ENCODE measurements around the gene LRRC4C.

LRRC4C gene

DNA sequence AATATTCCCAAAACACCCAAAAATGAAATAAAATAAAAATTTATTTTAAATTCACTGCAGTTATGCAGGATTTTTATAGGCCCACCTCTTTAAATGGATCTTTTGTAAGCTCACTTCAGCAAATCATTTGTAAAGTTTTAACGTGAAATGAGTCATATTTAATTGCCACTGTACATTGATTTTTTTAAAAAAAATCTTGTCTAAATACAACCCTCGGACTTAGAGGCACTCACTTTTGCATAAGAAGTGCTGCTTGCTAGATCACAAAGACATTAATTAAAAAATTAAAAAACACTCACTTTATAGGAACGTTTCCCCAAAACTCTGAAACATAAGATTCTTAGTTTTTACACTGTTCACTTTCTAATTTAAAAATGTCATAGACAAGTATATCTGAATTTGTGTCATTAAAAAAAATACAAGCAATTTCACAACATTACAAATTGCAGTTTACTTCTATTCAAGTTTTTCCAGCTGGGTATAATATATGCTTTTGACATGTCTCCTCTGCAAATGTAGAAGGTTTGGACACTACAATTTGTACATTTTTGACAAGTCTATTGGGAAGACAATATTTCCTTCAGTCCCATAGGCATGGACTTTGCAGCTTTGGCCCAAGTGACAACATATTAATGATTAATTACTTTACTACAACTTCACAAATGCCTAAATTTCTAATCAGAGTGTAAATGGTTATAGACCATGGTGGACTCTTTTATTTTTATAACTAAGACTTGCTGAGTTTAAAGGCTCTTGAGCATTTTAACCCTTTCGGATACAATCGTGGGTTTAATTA is 1088.4 kb downstream of the LRRC4C start:
- no peak for DNase-seq (ENCODE audit: low read depth)

DNA sequence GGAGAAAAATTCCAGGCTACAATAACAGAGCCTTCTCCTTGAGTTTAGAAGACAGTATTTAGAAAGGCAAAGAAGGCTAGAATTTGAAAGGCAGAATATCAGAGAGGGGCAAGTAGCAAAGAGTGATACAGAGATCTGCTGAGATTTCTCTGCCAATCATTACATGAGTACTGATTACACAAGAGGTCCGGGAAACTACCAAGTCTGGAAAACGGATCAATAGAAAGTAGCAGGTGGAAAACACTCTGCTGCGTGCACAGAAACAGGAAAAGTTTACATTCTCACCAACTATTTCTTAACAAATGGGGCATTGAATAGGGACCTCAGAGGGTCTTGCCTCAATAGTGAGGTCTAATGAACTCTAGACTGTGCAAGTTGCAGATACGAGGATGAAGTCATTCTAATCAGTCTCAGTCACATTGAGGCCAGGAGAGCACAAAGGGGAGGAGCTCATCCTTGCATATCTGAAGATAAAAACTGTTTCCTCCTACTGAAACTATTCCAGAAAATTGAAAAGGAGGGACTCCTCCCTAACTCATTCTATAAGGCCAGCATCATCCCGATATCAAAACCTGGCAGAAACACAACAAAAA is 1099.2 kb downstream of the LRRC4C start:
- no peak for DNase-seq (ENCODE audit: low read depth)

DNA sequence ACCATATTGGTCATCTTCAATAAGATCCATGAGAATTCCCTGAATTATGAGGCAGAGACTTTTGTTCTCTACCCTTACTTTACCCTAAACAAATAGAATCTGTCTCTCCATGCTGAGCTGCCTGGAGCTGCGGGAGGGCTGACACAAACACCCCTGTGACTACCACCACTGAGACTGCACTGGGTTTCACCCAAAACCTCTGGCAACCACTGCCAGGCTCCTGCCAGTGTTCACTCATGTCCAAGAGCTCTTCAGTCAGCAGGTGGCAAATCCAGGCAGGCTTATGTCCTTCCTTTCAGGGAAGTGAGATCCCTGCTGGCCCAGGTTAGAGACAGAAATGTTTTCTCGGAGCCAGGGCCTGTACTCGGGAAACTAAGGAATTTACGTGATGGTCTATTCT is 1105.3 kb downstream of the LRRC4C start:
- DNase-seq (ENCODE audit: low read depth): no peak

DNA sequence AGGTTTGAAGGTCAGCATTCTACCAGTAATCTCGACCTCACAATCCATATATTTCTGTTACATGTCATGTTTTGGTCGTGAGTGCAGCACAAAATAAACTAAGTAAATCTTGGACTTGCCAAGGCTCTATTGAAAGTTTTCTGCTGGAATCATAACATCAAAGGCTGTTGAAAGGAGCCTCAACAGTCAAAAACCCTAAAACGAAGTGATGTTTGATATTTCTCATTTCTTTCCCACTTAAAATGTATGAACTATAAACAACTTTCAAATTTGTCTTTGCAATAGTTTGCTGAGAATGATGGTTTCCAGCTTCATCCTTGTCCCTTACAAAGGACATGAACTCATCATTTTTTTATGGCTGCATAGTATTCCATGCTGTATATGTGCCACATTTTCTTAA is 1118.5 kb downstream of the LRRC4C start:
- no peak for DNase-seq (ENCODE audit: low read depth)

DNA sequence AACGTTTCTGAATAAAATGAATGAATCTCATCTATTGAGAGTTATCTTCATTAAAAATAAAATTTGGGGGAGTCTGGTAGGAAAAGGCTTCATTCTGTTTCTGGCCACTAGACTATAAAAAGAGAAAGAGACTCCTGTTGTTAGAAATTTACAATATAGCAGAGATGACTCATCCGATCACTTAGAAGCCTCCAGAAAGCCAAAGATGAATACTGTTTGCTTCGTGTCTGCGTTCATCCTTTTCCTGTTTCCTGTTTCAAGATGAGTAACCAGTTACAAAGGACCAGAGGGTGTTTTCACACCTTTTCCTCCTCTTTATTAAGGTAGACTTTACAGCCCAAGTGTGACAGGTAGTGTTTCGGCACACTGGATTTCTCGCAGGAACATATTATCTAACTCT is 1120.7 kb downstream of the LRRC4C start:
- no peak for DNase-seq (ENCODE audit: low read depth)

DNA sequence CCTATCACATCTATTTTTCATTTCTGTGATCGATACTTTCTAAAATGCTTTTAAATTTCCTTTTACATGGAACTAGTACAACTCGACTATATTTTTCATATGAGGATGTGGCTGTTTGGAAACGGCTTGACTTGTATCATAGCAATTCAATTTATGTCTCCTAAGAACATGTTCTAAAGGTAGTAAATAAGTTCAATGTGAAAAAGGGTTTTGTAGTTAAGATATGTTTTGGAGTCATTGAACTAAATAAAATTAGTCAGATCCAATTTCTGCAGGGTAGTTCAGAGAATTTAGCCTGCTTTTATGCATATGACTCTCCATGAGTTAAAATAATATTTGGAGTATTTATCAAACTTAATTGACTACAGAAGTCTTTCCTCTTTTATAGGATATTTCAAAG is 1121.4 kb downstream of the LRRC4C start:
- no peak for DNase-seq (ENCODE audit: low read depth)

DNA sequence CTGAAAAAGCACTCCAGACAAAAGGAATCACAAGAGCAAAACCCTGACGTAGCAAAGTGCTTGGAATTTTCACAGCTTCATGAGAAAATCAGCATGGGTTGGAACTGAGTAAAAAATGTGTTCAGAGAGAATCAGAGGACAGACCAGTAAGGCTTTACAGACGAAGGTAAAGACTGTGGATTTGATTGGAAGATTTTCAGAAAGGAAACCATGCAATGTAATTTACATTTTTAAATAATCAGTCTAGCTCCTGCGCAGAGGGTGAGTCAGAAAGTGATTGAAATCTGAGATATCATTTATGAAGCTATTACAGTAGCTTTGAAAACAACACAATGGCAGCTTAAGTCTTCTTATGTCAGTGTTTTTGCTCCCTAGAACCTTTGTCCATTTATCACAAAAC is 1122.3 kb downstream of the LRRC4C start:
- DNase-seq (ENCODE audit: low read depth): no peak

DNA sequence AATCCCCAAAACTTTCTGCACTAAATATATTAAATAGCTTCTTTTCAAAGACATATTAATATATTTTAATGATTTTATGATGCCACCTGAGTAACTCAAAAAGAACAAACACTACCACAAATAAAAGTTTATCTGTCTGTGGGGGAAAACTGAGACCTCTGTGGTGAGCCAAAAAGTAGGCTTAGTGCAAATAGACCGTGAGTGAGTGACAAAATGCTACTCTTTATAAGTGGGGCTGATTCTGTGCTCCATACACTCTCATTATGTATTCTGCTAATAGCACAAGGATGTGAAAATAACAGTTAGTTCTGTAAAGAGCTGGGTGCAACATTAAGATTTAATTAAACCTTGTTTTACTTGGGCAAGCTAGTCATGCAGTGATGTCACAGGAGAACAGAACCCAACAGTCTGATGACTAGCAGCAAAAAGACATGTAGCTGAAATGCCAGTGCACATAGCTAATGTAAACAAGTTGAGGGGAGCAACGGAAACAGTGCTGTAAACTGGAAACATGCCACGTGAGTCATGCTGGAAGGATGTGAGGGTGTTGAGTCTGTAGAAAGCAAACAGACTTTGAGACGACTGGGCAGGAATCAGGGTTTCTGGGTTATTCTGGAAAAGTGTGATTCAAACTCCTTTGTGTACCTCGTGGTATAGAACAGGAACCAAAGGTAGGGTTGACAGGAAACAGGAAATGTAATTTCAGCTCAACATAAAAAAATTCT is 1130.4 kb downstream of the LRRC4C start:
- no peak for DNase-seq (ENCODE audit: low read depth)

DNA sequence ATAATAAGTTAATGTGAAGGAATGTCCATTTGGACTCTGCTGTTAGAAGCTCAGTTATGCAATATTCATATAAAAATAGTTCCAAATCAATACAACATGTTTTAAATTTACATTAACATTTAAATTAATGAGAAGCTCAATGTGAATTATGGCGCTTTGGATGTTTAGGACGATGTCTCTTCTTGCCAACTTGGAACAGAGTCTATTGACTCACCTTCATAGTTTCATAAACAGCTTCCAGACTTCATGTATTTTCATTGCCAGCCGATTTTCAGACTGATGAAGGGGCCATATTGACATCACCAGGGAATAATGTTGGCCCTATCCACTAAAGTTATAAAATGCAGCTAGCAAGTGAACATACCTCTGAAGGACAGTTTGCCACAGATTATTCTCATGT is 1136.2 kb downstream of the LRRC4C start:
- DNase-seq (ENCODE audit: low read depth): no peak

DNA sequence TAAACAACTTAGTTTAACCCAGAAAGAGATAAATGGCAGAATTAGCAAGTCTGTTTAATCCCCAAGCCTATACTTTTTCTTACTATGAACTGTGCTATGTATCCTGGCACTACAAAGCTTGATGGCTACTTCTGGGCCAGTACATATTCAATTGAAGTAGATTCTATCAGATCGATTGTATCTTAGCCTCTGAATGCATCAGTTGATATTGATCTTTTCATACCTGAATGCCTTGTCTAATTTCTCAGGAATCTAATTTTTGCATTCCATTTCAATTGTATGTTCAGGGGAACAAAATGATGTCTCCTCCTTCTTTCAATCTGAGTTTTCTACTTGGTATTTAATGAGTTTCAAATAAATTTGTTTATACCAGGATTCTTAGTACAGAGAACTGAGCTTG is 1137.9 kb downstream of the LRRC4C start:
- no peak for DNase-seq (ENCODE audit: low read depth)

DNA sequence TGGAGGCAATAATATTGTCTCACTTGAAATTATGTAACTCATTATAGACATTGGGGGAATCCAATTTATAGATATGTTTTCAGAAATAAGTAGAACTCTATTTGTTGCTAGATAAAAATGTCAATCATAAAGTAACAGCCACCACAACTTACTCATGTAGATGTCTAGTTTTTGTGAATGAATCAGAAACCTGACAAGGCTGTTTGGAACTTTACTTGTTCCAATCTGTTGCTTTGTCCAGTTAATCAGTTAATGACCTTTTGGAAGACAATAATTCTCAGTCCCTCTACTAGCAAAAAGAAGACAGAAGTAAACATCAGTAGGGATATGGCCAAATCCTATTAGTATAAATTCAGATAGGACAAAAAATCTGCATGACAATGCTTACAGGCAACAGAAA is 1143.3 kb downstream of the LRRC4C start:
- no peak for DNase-seq (ENCODE audit: low read depth)

DNA sequence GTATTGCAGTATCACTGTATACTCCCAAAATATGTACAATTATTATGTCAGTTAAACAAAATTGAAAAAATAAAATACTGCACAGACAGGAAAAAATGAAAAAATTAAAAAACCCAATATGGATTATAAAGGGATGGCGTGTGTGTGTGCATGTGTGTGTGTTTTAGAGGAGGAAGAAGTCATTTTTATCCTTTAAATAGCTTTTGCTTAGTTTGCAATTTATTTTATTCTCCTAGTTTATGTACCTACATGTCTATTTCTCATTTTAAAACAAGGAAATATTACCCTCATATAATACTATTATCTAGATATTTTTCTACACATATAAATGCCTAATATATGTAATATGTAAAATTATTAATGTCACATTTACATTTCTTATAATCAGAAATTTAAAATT is 1144.3 kb downstream of the LRRC4C start:
- no peak for DNase-seq (ENCODE audit: low read depth)

DNA sequence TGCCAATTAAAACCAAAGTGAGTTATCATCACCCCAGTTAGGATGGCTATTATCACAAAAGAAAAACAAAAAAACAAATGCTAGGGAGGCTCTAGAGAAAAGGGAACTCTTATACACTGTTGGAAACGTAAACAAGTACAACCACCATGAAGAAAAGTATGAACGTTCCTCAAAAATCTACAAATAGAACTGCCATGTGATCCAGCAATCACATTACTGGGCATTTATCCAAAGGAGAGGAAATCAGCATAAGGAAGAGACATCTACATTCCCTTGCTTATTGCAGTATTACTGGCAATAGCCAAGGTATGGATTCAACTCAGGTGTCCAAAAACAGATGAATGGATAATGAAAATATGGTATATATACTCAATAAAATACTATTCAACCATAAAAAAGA is 1145.1 kb downstream of the LRRC4C start:
- no peak for DNase-seq (ENCODE audit: low read depth)

DNA sequence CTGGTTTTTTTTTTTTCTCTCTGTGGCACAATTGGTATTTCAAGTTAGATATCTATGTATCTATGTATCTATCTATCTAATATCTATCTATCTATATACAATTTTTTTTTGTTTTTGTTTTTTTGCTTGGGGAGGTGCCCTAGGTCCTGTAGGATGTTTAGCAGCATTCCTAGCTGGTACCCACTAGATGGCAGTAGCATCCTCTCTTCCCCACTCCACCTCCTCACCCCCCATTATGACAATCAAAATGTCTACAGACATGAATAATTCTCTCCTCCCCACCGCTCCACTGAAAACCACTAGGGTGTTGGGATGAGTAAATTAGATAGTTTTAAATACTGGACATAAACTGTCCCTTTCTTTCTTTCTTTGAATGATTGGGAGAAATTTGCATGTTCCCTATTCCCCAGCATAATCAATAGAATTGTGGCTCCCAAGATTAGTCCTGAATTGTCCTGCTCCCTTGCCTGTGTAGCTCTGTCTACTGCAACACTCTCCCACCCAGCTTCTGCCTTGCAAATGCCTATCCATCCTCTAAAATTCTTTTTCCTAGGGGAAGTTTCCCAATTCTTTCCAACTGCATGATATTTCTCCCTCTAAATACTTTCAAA is 1152.4 kb downstream of the LRRC4C start:
- DNase-seq (ENCODE audit: low read depth): no peak

DNA sequence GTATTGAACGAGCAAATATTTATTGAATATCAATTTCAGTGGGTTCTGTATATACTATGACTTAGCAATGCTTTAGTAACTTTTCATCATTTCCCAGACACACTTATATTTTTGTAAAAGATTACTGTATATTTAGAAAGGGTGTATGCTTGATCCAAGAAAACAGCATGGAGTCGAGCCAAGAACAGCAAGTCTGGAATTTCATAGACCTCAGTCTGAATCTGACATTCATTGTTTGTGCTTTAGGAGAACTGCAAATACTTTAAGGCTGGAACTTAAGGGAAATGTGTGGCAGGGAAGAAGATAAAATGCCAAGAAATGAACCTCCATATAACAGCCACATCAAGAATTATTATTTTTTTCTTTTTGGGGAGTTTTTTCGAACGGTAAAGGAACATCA is 1156.8 kb downstream of the LRRC4C start:
- no peak for DNase-seq (ENCODE audit: low read depth)

DNA sequence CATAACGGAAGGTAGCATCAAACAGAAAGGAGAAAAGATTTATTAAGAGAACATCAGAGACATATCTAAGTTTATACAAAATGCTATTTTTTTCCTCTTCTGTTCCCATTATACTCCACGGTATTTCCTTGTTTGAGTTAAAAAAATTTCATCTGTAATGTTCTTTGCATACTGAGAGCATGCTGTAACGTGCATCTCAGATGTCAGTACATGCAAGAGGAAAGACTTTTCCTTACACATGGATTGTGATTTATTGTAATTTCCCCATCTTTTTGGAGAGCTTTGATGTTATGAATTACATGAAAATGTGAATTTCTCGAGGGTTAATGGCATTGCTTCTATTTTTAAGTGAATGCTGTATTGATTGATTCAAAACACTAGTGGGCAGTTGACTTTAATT is 1164.0 kb downstream of the LRRC4C start:
- DNase-seq (ENCODE audit: low read depth): no peak

DNA sequence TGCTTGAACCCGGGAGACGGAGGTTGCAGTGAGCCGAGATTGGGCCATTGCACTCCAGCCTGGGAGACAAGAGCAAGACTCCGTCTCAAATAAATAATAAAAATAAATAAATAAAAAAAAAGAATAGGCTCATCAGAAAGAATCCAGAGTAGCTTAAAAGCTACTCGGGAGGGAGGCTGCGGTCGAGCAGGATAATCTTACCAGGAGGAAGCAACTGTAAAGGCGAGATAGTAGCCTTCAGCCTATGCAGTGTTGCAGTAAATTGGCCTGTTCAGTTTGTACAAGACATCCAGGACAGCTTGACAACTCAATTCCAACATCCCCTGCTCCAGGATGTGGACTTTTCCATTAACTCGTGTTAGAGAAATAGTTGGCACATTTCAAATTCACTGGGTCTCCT is 1164.7 kb downstream of the LRRC4C start:
- no peak for DNase-seq (ENCODE audit: low read depth)

DNA sequence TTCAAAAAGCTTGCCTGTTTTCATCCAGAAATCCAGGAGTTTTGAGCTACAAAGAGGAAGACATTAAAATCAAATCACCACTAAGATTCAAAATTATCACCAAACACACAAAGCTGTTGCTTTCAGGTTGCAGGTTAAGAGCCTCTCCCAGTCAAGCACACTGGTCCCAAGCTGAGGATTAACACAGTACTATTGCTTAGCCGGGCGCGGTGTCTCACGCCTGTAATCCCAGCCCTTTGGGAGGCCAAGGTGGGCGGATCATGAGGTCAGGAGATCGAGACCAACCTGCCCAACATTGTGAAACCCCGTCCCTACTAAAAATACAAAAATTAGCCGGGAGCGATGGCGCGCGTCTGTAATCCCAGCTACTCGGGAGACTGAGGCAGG is 1165.1 kb downstream of the LRRC4C start:
- no peak for DNase-seq (ENCODE audit: low read depth)

DNA sequence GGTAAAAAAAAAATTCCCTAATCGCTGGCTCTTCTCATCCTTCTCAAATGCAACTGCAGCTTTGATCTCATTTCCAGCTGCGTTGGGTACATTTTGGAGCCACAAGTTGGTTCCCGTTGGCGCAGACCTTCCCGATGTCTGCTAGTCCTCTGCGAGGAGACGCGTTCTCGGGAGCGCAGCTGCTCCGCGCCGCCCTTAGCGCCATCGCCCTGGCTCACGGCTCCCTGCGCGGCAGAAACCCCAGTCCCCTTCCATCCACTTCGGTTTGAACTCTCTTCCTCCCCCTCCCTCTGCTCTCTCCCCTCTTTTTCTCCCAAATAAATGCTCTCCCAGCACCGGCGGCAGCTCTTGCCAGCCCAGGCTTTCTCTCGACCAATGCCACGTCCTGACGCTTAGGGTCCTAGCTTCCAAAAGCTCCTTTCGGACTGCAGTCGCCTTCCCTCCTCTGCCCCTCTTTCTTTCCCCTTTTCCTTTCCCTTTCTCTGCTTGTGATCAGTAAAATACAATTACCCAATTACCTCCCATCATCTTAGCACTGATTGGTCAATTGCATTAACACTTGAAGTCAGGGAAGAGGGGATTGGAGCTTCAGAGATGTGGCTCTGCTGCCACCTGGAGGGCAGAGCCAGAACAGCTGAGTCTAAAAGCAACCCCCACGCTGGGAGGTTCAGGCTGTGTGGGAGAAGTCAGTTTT is 1165.7 kb downstream of the LRRC4C start:
- DNase-seq (ENCODE audit: low read depth): peak; percentile 33

DNA sequence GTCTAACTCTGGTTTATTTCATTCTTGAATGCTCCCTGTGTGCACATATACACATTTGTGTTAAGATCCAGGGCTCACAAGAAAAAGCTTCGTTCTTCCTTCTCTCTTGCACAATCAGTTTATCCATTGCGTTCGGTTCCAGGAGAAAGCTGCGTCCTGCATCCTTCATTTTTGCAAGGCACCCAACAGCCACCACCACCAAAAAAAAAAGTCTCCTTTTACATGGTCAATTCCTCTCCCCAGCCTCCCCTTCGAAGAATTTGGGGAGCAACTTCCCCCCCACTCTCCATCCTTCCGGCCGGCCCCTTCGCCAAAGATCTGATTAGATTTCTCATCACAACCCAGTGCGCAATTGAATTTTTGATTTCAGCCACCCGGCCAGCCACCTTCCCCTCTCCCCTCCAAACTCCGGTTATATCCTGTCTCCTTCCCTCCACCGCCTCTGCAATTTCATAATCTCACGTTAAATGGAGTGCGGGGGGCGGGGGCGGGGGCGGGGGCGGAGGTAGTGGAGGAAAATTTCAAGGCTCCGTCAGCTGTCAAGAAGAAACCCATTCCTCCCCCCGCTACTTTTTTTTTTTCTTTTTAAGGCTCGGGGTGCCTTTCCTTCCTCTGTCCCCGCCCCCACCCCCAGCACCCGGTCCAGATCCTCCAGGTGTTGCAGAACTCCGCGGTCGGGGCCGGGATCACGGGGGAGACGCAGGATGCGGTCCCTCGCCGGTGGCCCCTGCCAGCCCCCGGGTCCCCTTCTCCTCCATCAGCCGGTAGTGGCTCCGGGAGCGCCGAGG is 1166.5 kb downstream of the LRRC4C start:
- no peak for DNase-seq (ENCODE audit: low read depth)

DNA sequence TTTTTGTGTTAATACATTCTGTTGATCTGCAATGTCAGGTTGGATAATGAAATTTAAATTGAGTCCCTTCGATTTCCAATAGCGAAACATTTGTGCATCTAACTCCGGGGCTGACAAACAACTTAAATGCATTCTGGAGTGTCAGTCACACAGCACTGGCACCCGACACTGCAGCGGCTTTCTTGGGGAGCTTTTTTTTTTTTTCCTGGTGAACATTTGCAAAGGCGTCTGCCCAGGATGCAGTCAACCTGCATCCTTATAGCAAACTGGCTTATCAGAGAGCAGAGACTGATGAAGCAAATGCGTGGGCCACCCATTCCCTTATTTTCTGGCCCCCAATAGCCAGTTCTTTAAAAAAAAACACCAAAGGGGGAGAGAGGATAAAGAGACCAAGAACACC is 1167.7 kb downstream of the LRRC4C start:
- DNase-seq (ENCODE audit: low read depth): no peak

DNA sequence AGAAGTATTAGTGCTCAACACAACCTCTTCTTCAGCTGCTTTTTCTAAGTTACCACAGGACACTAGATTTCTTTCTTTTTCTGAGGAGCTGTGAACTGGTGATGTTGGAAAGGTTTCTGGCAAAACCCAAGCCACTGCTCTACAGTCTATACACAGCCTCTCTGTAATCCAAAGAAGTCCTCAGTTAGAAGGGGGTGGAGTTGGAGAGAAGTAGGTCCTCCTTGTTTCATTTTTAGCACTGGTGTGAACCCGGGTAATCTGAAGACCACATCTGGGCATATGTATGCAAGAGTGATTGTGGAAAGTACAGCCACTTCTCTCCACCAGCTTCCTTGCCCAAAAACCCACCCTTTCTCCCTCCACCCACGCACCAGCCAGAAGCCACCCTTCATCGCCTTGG is 1168.1 kb downstream of the LRRC4C start:
- no peak for DNase-seq (ENCODE audit: low read depth)
